NB4 (cell line): ENCODE results near the gene AKR1B1.

Experiments used
- CTCF ChIP-seq: IDR thresholded peaks from one replicate; pipeline ENCODE4 v1.5.1; 2012; ENCODE audit warnings: low read depth, low read length
- MYC ChIP-seq: IDR thresholded peaks from 2 replicates; pipeline ENCODE4 v1.6.1; 2011; ENCODE audit warnings: low read depth, low read length
- POLR2A ChIP-seq: IDR thresholded peaks from 2 replicates; pipeline ENCODE4 v1.6.1; 2011; ENCODE audit warnings: mild to moderate bottlenecking; ENCODE audit not compliant: insufficient read length; ENCODE audit errors: extremely low read depth
- TF ChIP-seq, protein P1 (sequence below): IDR thresholded peaks from 2 replicates; pipeline ENCODE4 v1.6.1; 2011; ENCODE audit warnings: low read depth, low read length

GRCh38 chr7:134480202-134480601 lies 21.3 kb upstream of the AKR1B1 start:
- TF ChIP-seq CTCF: no peak
- no peak for TF ChIP-seq POLR2A
- TF ChIP-seq, protein P1, sequence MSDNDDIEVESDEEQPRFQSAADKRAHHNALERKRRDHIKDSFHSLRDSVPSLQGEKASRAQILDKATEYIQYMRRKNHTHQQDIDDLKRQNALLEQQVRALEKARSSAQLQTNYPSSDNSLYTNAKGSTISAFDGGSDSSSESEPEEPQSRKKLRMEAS: no peak
- no peak for TF ChIP-seq MYC
